Memory B cell (primary cell): ENCODE measurements around the gene BRSK2.

Experiments
- ATAC-seq: fragments of 150-1000 bp; cut with Tn5 transposase; 2 replicates; pipeline ENCODE4 v1.10.0; 2021; ENCODE audit warnings: low read depth, mild to moderate bottlenecking, moderate library complexity
- DNase-seq, 2 donors: peaks; one replicate each; pipeline ENCODE4 v3.0.0; 2022; ENCODE audit warnings: low spot score in 2 of 2
- H3K27ac Mint-ChIP-seq: one replicate; pipeline ENCODE4 v1.8.0; 2022; ENCODE audit warnings: mild to moderate bottlenecking, moderate library complexity, mixed read lengths
- H3K27me3 Mint-ChIP-seq: one replicate; pipeline ENCODE4 v1.8.0; 2022; ENCODE audit warnings: mixed read lengths
- H3K36me3 Mint-ChIP-seq: one replicate; pipeline ENCODE4 v1.8.0; 2022; ENCODE audit warnings: mild to moderate bottlenecking, mixed read lengths
- H3K4me1 Mint-ChIP-seq: one replicate; pipeline ENCODE4 v1.8.0; 2022; ENCODE audit warnings: mixed read lengths
- H3K4me3 Mint-ChIP-seq: one replicate; pipeline ENCODE4 v1.8.0; 2022; ENCODE audit warnings: mild to moderate bottlenecking, moderate library complexity, mixed read lengths
- H3K9me3 Mint-ChIP-seq: one replicate; pipeline ENCODE4 v1.8.0; 2022; ENCODE audit warnings: mixed read lengths

The BRSK2 gene

DNA sequence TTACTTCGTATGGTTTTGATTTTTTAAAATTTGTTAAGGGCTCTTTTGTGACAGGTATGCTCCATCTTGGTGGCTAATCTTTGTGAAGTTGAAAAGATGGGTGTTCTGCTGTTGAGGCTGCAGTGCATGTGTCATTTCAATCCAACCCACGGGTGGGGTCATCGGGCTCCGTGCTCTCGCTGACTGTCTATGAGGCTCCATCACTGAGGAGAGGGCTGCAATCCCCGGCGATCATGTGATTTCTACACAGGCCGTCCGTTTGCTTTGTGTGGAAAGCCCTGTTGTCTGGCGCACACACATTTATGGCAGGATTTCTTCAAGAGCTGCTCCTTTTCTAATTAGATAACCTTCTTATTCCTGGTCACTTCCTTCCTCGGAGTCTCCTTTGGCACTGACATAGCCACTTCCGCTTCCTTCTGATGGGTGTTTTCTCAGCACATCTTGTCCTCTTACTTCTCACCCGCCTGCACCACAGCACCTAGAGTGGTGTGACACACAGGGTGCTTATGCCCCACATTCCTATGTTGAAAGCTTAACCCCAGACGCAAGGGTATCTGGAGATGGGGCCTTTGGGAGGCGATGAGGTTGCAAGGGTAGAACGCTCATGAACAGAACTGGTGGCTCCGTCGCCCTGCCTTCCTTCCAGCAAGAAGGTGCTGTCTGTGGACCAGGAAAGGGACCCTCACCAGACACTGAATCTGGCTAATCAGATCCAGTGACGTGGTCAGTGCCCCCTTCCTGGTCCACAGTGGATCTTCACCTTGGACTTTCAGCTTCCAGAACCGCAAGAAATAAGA is 87.4 kb downstream of the BRSK2 start:
- H3K27me3 Mint-ChIP-seq = no peaks in the 10 kb centered on the region
- no peak for ATAC-seq
- no peak overlapping the region for H3K27ac Mint-ChIP-seq
- H3K9me3 Mint-ChIP-seq = no peaks in the 10 kb centered on the region
- H3K4me3 Mint-ChIP-seq = no peak overlapping the region
- H3K36me3 Mint-ChIP-seq = peaks cover 20% of the 10 kb centered on the region
- H3K4me1 Mint-ChIP-seq = no peaks in the 10 kb centered on the region
- no peak for DNase-seq

DNA sequence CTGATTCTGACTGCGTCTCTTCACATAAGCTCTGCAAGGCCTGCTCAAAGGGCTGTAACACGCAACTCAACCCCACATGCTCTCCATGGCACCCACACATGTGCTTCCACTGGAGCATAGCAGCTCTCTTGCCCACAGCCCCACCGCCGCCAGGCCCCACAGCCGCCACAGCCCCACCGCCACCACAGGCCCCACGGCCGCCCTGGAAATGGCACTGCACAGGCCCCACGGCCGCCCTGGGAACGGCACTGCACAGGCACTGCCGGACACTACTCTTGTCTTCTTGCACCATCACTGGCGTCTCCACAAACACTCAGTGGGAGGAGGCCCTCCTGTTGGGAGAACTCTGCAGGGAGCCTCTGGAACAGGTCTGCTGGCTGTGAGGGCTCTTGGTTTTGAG is 88.3 kb downstream of the BRSK2 start:
- H3K4me3 Mint-ChIP-seq = no peak overlapping the region
- H3K36me3 Mint-ChIP-seq = peaks cover 20% of the 10 kb centered on the region
- no peaks in the 10 kb centered on the region for H3K27me3 Mint-ChIP-seq
- ATAC-seq = no peak
- H3K27ac Mint-ChIP-seq = no peak overlapping the region
- no peaks in the 10 kb centered on the region for H3K4me1 Mint-ChIP-seq
- no peaks in the 10 kb centered on the region for H3K9me3 Mint-ChIP-seq
- no peak for DNase-seq

DNA sequence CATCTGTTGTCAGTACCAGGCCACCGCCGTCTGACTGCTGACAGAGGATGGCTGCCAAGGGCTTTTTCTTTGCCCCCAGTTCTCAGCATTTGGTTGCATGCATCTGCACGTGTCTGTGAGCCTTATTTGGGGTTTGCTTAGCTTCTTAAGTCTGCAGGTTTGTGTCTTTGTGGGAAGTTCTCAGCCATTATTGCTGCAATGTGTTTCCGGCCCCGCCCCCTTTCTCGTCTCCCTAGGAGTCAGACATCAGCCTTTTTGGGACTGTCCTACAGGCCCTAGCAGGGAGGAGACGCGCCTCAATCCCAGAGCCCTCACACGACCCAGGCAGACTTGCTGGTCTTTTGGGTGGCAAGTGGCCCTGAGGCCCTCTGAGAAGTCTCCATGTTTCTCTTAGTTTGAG is 88.8 kb downstream of the BRSK2 start:
- Mint-ChIP-seq H3K36me3 (peaks cover 20% of the 10 kb centered on the region), H3K27ac (no peak overlapping the region), H3K9me3 (no peaks in the 10 kb centered on the region), H3K4me3 (no peak overlapping the region), H3K4me1 (peaks cover 3% of the 10 kb centered on the region), H3K27me3 (no peaks in the 10 kb centered on the region)
- no peak for ATAC-seq
- DNase-seq = no peak

DNA sequence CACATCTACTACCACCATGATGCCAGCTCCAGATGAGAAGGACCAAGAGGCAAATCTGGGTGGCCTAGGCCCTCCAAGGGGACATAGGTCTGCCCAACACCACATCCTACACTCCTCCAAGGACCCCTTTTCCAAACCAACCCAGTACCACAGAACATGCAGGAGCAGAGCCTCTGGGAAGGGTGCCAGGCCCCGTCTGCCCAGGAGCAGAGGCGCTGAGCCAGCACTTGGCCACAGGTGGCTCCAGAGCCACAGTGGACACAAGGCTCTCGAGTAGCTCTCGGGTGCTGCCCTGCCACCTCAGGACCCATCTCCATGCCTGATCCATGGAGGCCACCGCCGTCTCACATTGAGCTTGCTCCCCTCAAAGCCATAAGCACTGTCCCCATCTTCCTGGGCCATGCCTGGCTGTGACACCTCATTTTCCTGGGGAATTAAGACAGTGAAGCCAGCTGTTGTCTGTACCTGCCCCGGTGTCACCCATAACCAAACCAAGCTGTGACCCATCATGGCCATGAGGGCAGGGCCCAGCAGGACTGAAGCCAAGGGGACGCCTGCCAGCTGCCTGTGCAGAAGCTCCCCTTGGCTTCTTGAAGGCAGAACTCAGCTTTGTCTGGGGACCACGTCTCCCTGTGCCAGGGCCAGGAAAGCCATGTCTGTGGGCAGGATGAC is 89.4 kb downstream of the BRSK2 start:
- Mint-ChIP-seq H3K9me3 (no peaks in the 10 kb centered on the region), H3K4me3 (no peak overlapping the region), H3K4me1 (peaks cover 3% of the 10 kb centered on the region), H3K27ac (no peak overlapping the region), H3K36me3 (peaks cover 18% of the 10 kb centered on the region), H3K27me3 (no peaks in the 10 kb centered on the region)
- no peak for ATAC-seq
- DNase-seq = no peak

DNA sequence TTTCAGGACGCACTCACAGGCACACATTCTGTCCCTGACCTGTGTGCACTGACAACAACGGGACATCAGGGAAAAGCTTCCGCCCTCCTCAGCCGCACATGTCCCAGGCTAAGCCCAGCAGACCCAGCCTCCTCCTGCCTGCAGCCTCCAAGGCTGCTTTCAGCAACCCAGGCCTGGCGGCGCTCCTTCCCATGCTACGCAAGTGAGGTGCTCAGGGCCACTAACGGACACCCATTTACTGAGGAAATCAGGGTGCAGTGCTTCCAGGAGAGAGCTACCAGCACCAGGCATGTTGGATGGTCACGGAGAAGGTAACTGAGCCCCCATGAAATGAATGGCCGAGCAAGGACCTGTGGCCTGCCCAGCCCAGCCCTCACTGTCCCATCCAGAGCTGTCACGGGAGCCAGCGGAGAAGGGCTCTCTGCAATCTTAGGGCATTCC is 90.0 kb downstream of the BRSK2 start:
- DNase-seq = no peak
- ATAC-seq = no peak
- no peaks in the 10 kb centered on the region for H3K9me3 Mint-ChIP-seq
- H3K4me1 Mint-ChIP-seq = peaks cover 3% of the 10 kb centered on the region
- H3K27ac Mint-ChIP-seq = no peak overlapping the region
- H3K4me3 Mint-ChIP-seq = no peak overlapping the region
- H3K27me3 Mint-ChIP-seq = no peaks in the 10 kb centered on the region
- H3K36me3 Mint-ChIP-seq = peaks cover 16% of the 10 kb centered on the region

DNA sequence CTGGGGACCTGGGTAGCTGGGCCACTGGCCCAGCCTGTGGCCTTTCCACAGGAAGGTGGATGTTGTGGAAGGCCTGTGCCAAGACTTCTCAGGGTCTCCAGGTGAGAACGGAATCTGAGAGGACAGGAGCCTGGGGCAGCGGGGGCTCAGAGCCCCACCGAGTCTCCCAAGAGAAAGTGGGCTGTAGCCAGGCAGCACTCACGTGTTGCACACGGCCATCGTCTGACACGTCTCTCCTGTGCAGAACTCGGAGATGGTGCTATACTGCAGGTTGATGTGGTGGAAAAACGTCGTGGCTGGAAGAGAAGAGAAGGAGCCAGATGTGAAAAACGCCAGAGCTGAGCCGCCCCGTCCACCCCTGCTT is 90.4 kb downstream of the BRSK2 start:
- H3K27me3 Mint-ChIP-seq = no peaks in the 10 kb centered on the region
- no peak for DNase-seq
- H3K4me1 Mint-ChIP-seq = peaks cover 3% of the 10 kb centered on the region
- no peak for ATAC-seq
- peaks cover 16% of the 10 kb centered on the region for H3K36me3 Mint-ChIP-seq
- no peak overlapping the region for H3K27ac Mint-ChIP-seq
- H3K4me3 Mint-ChIP-seq = no peak overlapping the region
- H3K9me3 Mint-ChIP-seq = no peaks in the 10 kb centered on the region

DNA sequence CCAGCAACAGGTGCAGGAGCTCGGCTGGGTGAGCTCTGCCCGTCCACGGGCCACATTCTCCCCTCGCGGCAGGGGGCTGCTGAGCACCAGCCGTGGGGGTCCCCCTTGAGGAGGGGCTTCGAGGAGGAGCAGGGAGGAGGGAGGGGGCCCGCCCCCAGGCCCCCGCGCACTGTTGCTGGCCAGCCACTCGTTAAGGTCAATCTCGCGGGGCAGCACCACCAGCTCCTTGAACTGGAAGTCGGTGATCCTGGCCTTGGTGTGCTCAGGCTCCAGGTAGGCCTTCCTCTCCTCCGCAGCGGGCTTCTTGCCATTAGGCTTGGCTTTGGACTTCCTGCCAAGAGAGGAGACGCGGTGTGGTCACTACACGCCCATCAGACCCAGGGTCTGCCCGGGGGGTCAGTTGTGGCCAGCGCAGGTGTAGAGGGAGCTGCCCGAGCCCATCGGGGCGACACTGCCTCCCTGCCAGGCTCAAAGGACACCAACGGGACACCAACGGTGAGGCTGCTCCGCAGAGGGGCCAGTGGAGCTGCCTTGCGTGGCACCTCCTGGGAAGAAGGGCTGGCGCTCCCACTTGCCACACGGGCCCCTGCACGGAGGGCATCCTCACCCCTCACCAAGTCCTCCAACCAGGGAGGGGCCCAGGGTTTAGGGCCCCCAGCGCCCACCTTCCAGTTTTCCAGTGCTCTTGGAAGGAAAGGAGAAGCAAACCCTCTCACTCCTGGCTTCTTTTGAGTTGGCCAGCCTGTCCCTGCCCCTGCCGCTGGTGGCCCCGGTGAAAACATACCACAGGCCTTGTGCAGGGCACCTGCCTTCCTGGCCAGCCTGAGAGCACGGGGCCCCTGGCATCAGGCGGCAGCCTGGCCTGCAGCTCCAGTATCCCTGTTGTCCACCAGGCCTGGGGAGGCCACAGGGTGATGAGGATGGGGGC is 91.1 kb downstream of the BRSK2 start:
- Mint-ChIP-seq H3K4me3 (no peak overlapping the region), H3K36me3 (peaks cover 12% of the 10 kb centered on the region), H3K27ac (no peak overlapping the region), H3K27me3 (no peaks in the 10 kb centered on the region), H3K4me1 (peaks cover 7% of the 10 kb centered on the region), H3K9me3 (no peaks in the 10 kb centered on the region)
- DNase-seq = no peak
- ATAC-seq = no peak

DNA sequence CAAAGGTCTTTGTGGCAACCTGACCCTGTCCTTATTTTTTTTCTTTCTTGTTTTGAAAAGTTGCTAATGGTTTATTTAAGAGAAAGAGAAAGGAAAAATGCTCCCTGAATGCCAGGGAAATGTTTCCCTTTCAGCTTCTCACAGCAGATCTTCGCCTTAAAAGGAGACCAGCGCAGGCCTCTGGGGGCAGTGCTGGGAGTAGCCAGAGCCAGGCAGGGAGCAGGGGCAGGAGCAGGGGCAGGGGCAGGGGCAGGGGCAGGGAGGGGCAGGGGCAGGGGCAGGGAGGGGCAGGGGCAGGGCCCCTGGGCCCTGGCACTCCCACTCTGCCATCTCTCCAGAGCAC is 91.7 kb downstream of the BRSK2 start:
- H3K9me3 Mint-ChIP-seq = no peaks in the 10 kb centered on the region
- peaks cover 8% of the 10 kb centered on the region for H3K36me3 Mint-ChIP-seq
- H3K27ac Mint-ChIP-seq = no peak overlapping the region
- no peaks in the 10 kb centered on the region for H3K27me3 Mint-ChIP-seq
- H3K4me1 Mint-ChIP-seq = peaks cover 9% of the 10 kb centered on the region
- no peak for ATAC-seq
- H3K4me3 Mint-ChIP-seq = no peak overlapping the region
- no peak for DNase-seq

DNA sequence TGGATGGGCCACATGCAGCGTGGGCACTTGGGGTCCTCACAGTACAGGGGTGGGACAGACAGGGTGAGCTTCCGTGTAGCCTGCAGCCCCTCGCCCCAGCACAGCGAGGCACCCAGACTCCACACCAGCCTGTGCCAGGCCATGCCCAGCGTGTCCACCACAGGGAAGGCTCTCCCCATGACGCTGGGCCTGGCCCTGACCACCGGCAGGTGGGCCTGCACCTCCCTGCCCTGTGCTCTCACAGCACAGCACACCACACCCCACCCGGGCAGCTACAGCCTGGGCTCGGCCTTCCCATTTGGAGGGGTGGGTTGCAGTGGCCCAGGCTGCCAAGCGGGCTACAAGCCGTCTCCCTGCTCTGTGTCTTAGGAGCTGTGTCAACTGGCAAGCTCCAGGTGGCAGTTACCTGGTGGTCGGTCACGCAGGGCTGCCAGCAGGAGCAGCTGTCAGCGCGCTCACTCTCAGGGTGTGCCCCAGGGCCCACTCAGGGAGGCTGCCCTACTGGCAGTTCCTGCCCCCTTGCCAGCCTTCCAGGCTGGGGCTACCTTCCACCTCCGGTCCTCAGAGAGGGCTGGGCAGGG is 92.2 kb downstream of the BRSK2 start:
- Mint-ChIP-seq H3K4me1 (peaks cover 9% of the 10 kb centered on the region), H3K9me3 (no peaks in the 10 kb centered on the region), H3K36me3 (peaks cover 7% of the 10 kb centered on the region), H3K27me3 (no peaks in the 10 kb centered on the region), H3K4me3 (no peak overlapping the region), H3K27ac (no peak overlapping the region)
- DNase-seq (no peak), ATAC-seq (no peak)

DNA sequence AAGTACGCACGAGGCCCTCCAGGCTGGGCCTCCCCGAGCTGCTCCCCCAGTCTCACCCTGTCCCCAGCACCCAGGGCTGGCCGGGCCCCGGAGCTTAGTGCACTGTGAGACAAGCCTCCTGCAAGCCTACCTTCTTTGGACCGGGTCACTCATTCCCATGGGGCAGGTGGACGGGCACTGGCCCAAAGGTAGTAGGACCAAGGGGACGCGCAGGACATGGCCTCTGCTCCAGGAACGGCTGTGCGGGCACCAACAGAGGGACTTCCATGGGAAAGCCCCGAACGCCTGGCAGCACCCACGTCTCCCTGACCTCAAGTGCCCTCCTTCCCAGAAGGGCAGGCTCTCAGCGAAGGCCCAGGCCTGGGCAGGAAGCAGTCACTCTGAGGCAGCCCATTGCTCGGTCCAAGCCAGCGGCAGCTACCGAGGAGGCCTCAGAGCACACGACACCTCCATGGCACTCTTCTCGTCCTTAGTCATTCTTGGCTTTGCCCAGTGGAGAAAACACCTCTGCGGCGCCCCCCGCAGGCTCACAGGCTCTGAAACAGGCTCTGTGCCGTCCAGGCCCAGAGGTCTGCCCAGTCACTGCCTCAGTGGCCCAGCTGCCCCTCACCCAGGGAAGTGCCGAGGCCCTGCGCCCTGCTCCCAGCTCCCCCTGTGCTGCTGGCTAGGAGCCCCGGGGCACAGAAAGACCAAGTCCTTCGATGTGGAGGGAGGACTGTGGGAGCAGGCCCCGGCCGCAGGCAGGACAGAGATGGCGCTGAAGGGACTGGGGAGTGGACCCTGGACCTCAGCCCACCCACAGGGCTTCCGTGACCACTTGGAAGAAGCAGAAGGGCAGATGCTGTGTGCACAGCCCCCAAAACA is 93.1 kb downstream of the BRSK2 start:
- peaks cover 3% of the 10 kb centered on the region for H3K36me3 Mint-ChIP-seq
- no peaks in the 10 kb centered on the region for H3K27me3 Mint-ChIP-seq
- H3K27ac Mint-ChIP-seq = no peak overlapping the region
- no peak overlapping the region for H3K4me3 Mint-ChIP-seq
- peaks cover 14% of the 10 kb centered on the region for H3K4me1 Mint-ChIP-seq
- no peaks in the 10 kb centered on the region for H3K9me3 Mint-ChIP-seq
- DNase-seq (no peak), ATAC-seq (no peak)

DNA sequence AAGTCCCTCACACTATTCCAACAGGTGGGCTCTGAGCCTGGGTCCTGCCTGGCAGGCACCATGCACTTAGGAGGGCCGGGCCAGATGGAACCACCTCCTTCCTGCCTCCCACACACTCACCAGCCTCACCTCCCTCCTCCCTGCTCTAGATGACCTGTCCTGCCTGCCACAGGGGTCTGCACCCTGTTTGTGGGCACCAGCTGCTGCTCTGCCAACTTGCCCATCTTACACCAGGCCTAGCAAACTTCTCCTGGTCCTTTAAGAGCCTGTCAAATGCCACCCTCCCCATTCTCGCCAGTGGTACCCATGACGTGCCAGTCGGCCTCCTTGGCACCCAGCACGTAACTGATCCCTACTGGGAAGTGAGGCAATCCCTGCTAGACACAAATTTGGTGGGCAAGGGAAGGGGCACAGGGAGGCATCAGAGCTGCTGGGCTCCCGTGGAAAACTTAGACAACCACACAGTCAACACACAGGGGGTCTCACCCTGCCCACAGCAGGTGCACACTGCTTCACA is 93.8 kb downstream of the BRSK2 start:
- H3K27me3 Mint-ChIP-seq = no peaks in the 10 kb centered on the region
- H3K27ac Mint-ChIP-seq = no peak overlapping the region
- no peak for ATAC-seq
- no peaks in the 10 kb centered on the region for H3K9me3 Mint-ChIP-seq
- H3K4me3 Mint-ChIP-seq = no peak overlapping the region
- peaks cover 18% of the 10 kb centered on the region for H3K4me1 Mint-ChIP-seq
- peaks cover 2% of the 10 kb centered on the region for H3K36me3 Mint-ChIP-seq
- no peak for DNase-seq

DNA sequence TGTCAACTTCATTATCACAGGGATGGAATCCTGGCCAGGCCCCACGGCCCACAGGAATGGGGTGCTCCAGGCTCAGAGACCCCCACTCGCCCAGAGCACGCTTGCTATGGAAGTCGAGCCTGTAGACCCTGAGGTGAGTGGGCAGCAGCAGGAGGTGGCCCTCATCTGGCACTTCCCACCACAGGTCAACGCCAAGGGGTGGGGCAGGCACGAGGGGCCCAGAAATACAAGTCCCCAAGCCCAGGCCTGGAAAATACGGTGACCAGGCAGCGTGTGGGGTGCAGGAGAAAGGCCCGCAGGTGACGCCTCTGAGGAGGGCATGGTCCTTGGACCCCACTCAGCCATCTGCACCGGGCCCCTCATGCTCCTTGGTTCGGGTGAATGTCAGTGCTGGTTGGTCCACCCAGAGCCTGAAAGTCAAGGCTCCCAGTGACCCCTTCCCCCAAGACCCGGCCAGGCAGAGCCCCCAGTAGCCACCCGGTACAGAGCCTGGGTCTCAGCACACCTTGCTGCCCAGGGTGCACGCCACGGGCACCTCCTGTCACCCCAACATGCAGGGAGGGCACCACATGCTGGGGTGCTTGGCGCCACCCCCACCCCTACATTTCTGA is 94.4 kb downstream of the BRSK2 start:
- Mint-ChIP-seq H3K27me3 (no peaks in the 10 kb centered on the region), H3K4me1 (peaks cover 18% of the 10 kb centered on the region), H3K27ac (no peak overlapping the region), H3K9me3 (no peaks in the 10 kb centered on the region), H3K36me3 (peaks cover 2% of the 10 kb centered on the region), H3K4me3 (no peak overlapping the region)
- DNase-seq (no peak), ATAC-seq (no peak)
